T47D (cell line): ENCODE measurements around the gene DLG2.

Experiments used
- DNase-seq, 2 experiments: peaks; one replicate each; pipeline versions ENCODE4 v3.0.0 to v3.0.0-alpha.2; 2011 to 2012; ENCODE audit warnings: low read depth in 1 of 2, low spot score in 1 of 2
- JUND ChIP-seq: IDR thresholded peaks from 2 replicates; pipeline ENCODE4 v1.6.1; 2012; ENCODE audit warnings: low read depth
- in situ Hi-C: cut with HindIII; loops from 2 replicates; pipeline ENCODE4 v1.10.0; 2016; ENCODE audit warnings: low sequenced_read_pairs, low pct_unique_long_range_greater_than_20kb

Gene DLG2

GRCh38 chr11:83410605-83411565 lies 2216.3 kb downstream of the DLG2 start:
- in situ Hi-C loops, result no loop called here
- peak in 1 of 2 experiments; percentile 87 for DNase-seq

DNA sequence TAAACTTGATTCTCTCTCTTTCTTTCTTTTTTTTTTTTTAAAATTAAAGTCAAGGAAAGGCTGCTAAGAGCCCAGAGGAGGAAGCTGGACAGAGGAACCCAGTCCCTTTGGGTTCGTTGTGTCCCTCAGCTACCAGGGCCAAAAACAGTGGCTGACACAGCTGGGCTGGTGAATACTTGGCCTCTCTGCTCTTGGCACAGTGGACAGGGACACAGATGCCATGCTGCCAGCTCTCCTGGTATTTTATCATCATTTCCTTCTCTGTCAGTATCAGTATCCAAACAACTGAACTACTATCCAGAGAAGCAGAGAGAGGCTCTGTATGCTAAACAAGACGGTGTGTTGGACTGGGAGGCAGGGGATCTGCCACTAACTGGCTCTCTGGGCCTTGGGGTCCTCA lies 2217.3 kb downstream of the DLG2 start:
- no peak for DNase-seq
- TF ChIP-seq JUND, result no peak
- in situ Hi-C loops, result no loop called here

More at GRCh38 chr11:83410605-83411565, 2216.3 kb downstream of the DLG2 start:
- TF ChIP-seq JUND, result no peak

DNA sequence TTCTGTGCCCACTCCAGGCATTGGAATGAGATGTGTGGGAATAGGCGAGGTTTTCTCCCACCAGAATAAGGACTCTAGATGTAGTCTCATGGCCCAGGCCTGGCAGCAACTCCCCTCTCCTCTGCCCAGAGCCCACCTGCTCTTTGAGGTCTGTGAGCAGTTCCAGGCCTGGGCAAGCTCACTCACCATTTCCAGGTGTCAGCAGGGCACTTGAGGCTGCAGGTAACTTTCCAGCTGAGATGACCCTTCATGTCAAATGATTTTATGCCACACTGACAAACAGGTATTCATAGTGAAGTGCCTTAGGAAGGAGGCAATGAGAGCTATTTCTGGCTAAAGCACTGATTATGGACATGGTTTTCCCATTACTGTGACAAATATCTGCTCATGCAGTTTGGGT lies 2217.7 kb downstream of the DLG2 start:
- no peak for DNase-seq
- TF ChIP-seq JUND, result no peak
- in situ Hi-C loops, result no loop called here

GRCh38 chr11:83408946-83409345 lies 2218.2 kb downstream of the DLG2 start:
- no peak for TF ChIP-seq JUND
- in situ Hi-C loops, result no loop called here
- peak in 1 of 2 experiments; percentile 46 for DNase-seq
